SK-N-SH (cell line): Measurements from ENCODE around the gene FDX1.

Experiments
- NFIC ChIP-seq: IDR thresholded peaks from 2 replicates; pipeline ENCODE4 v1.4.0; 2012; ENCODE audit warnings: borderline replicate concordance
- NRF1 ChIP-seq: IDR thresholded peaks from 2 replicates; pipeline ENCODE4 v1.6.1; 2012; ENCODE audit warnings: low read depth, mild to moderate bottlenecking, low read length
- POLR2AphosphoS5 ChIP-seq: IDR thresholded peaks from 2 replicates; pipeline ENCODE4 v1.6.1; 2012; ENCODE audit warnings: low read depth, low read length
- SIN3A ChIP-seq: IDR thresholded peaks from 2 replicates; pipeline ENCODE4 v1.6.1; 2012; ENCODE audit warnings: low read depth, mild to moderate bottlenecking, low read length, moderate library complexity, borderline replicate concordance

DNA sequence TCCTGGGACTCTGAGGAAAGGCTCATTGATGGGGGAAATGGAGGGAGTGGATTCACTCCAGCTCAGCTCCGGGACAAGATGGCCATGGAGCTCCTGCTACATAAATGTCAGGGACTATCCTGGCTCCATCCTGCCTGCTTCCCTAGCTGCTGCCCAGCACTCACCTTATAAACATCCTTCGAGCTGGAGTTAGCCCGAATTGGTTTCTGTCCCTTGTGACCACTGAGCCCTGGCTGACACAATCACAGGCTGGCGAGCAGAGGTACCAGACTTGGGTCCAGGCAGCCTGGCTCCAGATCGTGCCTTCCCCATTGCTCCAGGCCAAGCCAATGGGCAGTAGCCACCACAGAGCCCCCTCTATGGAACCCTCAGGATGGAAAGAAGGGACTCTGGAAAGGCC lies 77.6 kb downstream of the FDX1 start:
- TF ChIP-seq NRF1: no peak
- no peak for TF ChIP-seq NFIC
- no peak for TF ChIP-seq SIN3A
- no peak for TF ChIP-seq POLR2AphosphoS5
